Stomach smooth muscle (tissue), 2 donors: Measurements from ENCODE around the gene FCN3.
A peak's percentile ranks its signal among the peaks of the same experiment; 100 is the strongest.

Experiments
- H3K27ac ChIP-seq: one replicate; pipeline ENCODE4 v1.7.0; 2013; ENCODE audit warnings: mild to moderate bottlenecking, low read length, inconsistent platforms
- H3K27me3 ChIP-seq, 2 donors: one replicate each; pipeline ENCODE4 v1.7.0; 2013; ENCODE audit warnings: low read length in 2 of 2; ENCODE audit not compliant: insufficient read depth in 2 of 2, control insufficient read depth in 1 of 2
- H3K36me3 ChIP-seq, 2 donors: one replicate each; pipeline ENCODE4 v1.7.0; 2013; ENCODE audit warnings: low read length in 2 of 2; ENCODE audit not compliant: control insufficient read depth in 2 of 2, insufficient read depth in 2 of 2
- H3K4me1 ChIP-seq: one replicate; pipeline ENCODE4 v1.7.0; 2013; ENCODE audit warnings: low read length; ENCODE audit not compliant: control insufficient read depth, insufficient read depth
- H3K4me3 ChIP-seq, 2 donors: one replicate each; pipeline ENCODE4 v1.7.0; 2013; ENCODE audit warnings: low read length in 2 of 2
- H3K9ac ChIP-seq, 2 donors: one replicate each; pipeline ENCODE4 v1.7.0; 2013; ENCODE audit warnings: low read length in 2 of 2, mild to moderate bottlenecking in 1 of 2
- H3K9me3 ChIP-seq, 2 donors: one replicate each; pipeline ENCODE4 v1.7.0; 2013; ENCODE audit warnings: low read length in 2 of 2; ENCODE audit not compliant: control insufficient read depth in 2 of 2
- donor health status: healthy.
- donor health status: Pancreatic carcinoma.

The FCN3 gene

DNA sequence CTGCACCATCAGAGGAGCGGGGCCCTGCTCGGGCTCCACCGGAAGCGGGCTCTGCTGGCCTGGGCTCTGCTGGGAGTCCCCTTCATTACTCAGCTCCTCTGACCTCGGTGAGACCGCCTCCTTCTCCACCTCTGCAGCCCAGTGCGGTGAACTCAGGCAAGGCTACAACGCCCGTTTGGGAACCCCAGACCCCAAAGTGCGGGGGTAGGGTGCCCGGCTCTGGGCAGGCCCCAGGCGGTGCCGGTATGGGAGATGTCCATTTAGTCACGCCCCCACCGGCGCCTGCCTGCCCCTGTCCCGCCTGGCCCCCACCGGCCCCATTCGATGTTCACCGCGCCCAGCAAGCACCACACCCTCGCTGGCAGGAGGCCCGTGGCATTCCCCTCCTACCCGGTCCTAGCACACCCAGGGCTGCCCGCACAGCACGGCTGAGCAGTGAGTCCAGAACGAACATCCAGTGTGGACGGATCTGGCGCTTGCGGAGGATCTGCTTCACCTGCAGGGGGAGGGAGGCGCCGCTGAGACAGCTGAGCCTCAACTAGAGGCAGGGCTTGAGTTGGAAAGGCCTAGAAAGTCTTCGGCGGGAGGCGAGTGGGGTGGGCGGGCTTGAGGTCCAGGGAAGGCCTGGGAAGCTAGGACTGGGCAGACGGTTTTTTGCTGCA is 17.9 kb downstream of the FCN3 start:
- H3K9ac ChIP-seq, result no peak overlapping the region
- H3K27ac ChIP-seq, result no peak overlapping the region
- peaks cover 11% of the 10 kb centered on the region for H3K4me1 ChIP-seq
- no peaks in the 10 kb centered on the region for H3K27me3 ChIP-seq
- no peaks in the 10 kb centered on the region for H3K9me3 ChIP-seq
- H3K4me3 ChIP-seq, result no peak overlapping the region
- peaks cover 17 to 29% of the 10 kb centered on the region in 2 donors for H3K36me3 ChIP-seq

DNA sequence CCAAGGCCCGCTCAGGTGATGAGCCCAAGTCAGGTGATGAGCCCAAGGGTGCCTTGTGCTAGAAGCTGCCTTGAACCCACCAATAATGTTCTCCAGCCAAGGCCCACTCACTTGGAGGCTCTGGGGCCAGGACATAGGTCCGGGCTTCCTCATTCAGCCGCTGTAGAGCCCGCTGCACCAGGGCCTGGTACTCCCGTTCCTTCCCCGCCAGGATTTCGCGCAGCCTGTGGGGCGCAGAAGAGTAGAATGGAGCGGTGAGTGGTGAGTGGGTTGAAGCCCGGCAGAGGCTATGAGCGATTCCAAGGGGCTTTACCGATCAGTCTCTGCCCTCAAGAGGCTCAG is 18.4 kb downstream of the FCN3 start:
- peaks cover 12% of the 10 kb centered on the region for H3K4me1 ChIP-seq
- no peak overlapping the region for H3K4me3 ChIP-seq
- peaks cover 0 to under 1% of the 10 kb centered on the region in 2 donors for H3K27me3 ChIP-seq
- H3K36me3 ChIP-seq, result peaks cover 15 to 29% of the 10 kb centered on the region in 2 donors
- H3K9ac ChIP-seq, result no peak overlapping the region
- no peaks in the 10 kb centered on the region for H3K9me3 ChIP-seq
- no peak overlapping the region for H3K27ac ChIP-seq

DNA sequence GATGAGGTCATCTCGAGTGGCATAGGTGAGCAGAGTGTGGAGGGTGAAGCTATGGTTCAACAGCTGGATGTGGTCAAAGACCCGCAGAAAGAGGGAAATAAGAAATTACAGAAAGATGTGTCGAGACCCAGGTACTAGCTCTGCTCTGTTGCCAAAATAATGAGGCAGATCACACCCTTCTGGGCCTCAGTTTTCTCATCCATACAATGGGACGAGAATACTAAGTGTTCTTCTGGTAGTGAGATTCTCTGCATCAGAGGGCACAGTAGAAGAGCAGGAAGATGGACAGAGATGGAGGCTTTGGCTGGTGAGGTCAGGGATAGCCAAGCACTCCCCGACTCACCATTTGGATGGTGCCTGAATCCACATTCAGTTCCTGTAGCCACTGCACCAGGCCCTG is 18.9 kb downstream of the FCN3 start:
- Histone ChIP-seq H3K9ac (no peak overlapping the region), H3K4me3 (no peak overlapping the region), H3K9me3 (no peaks in the 10 kb centered on the region), H3K4me1 (peaks cover 17% of the 10 kb centered on the region), H3K27ac (no peak overlapping the region), H3K36me3 (peaks cover 15 to 29% of the 10 kb centered on the region in 2 donors), H3K27me3 (peaks cover 2 to 6% of the 10 kb centered on the region in 2 donors)

DNA sequence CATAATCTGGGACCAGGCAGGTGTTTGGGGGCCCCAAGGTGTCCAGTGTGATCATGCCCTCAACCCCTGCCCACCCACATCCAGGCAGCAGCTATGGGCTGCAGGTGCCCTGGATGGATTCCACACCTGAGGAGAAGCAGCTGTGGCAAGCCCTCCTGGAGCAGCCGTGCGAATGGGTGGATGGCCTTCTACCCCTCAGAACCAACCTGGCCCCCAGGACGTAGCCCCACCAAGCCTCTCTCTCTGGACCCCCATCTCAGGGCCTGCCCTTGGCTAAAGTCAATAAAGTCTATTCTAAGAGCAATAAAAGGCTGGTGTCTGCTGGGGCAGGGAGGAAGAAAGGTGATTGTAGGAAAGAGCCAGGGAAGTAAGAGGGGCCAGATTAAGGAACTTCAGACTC is 21.0 kb downstream of the FCN3 start:
- Histone ChIP-seq H3K4me3 (no peak overlapping the region), H3K27ac (no peak overlapping the region), H3K27me3 (peaks cover 8 to 20% of the 10 kb centered on the region in 2 donors), H3K4me1 (peaks cover 33% of the 10 kb centered on the region), H3K9me3 (no peaks in the 10 kb centered on the region), H3K36me3 (peaks cover 12 to 20% of the 10 kb centered on the region in 2 donors), H3K9ac (no peak overlapping the region)

DNA sequence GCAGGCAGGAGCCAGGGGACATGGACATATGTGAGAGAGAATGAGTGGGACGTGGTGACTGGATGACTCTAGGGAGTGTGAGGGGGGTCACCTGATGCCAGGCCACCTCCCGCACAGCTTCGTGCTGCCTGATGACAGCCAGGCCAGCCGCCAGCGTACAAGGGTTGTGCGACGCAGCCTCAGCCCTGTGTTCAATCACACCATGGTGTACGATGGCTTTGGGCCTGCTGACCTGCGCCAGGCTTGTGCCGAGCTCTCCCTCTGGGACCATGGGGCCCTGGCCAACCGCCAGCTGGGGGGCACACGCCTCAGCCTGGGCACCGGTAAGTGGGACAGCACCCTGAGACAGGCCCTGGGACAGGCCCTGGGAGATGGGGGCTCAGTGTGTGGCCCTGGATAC is 21.5 kb downstream of the FCN3 start:
- Histone ChIP-seq H3K9me3 (no peaks in the 10 kb centered on the region), H3K4me1 (peaks cover 33% of the 10 kb centered on the region)

DNA sequence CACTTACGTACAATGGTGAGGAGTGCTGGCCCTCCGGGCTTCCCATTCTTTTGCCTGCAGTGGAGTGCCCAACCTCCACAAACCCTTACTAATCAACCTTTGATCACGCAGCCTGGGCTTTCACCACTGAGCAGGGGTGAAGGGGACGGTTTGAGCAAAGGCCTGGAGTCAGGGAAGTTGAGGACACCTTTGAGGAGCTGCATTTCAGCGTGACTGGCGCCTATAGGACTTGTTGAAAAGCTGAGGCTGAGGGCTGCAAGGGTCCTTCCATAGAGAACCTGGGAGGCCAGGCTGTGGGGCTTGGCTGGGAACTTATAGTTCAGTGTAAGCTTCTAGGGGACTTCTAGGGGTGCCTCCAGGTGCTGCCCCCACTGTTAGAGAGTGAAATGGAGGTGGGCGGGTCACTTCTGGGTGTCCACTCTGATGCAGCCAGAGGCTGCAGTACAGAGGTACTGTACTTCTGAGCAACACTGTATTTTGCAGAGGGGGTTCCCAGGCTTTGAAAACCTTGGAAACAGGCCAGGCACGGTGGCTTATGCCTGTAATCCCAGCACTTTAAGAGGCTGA is 23.0 kb downstream of the FCN3 start:
- Histone ChIP-seq H3K9me3 (no peaks in the 10 kb centered on the region), H3K27ac (no peak overlapping the region), H3K36me3 (peaks cover 12 to 13% of the 10 kb centered on the region in 2 donors), H3K4me1 (peaks cover 25% of the 10 kb centered on the region), H3K27me3 (peaks cover 12 to 20% of the 10 kb centered on the region in 2 donors), H3K4me3 (peak overlapping the region in 1 of 2 donors; percentile 29), H3K9ac (no peak overlapping the region)

More for the DNA sequence above, 21.5 kb downstream of the FCN3 start:
- H3K27ac ChIP-seq, result no peak overlapping the region
- peaks cover 12 to 16% of the 10 kb centered on the region in 2 donors for H3K36me3 ChIP-seq
- H3K27me3 ChIP-seq, result peaks cover 8 to 20% of the 10 kb centered on the region in 2 donors
- no peak overlapping the region for H3K4me3 ChIP-seq
- H3K9ac ChIP-seq, result no peak overlapping the region

DNA sequence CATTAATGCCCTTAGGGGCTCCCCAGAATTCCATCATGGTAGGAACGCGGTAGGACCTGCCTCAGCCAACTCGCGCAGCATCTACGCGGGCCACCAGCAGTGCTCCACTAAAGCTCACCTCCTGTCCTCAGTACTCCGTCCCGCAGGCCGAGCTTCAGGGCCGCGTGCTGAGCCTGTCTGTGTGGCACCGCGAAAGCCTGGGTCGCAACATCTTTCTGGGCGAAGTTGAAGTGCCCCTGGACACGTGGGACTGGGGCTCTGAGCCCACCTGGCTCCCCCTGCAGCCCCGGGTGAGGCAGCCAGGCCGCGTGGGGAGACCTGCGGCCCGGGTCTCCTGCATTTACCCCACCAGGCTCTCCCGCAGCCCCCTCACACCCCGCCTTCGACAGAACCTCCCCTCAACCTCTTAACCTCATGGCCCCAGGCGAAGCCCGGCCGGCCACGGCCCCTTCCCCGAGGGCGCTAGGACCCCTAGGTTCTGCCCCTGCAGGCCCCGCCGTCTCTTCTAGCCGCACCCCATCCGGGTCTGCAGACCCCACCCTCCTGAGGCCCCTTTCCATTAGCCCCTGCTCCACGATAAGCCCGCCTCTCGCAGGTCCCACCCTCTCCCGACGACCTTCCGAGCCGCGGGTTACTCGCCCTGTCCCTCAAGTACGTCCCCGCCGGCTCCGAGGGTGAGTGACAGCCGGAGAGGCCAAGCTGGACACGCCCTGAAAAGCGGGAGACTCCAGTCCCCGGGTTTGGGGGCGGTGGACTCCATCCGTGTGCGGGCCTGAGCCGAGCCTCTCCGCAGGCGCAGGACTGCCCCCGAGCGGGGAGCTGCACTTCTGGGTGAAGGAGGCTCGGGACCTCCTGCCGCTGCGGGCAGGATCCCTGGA is 23.7 kb downstream of the FCN3 start:
- Histone ChIP-seq H3K27ac (no peak overlapping the region), H3K4me3 (peak overlapping the region; percentile 58 to 67), H3K9me3 (no peaks in the 10 kb centered on the region), H3K9ac (no peak overlapping the region), H3K27me3 (peaks cover 12 to 20% of the 10 kb centered on the region in 2 donors), H3K36me3 (peaks cover 7 to 8% of the 10 kb centered on the region in 2 donors), H3K4me1 (peaks cover 25% of the 10 kb centered on the region)

DNA sequence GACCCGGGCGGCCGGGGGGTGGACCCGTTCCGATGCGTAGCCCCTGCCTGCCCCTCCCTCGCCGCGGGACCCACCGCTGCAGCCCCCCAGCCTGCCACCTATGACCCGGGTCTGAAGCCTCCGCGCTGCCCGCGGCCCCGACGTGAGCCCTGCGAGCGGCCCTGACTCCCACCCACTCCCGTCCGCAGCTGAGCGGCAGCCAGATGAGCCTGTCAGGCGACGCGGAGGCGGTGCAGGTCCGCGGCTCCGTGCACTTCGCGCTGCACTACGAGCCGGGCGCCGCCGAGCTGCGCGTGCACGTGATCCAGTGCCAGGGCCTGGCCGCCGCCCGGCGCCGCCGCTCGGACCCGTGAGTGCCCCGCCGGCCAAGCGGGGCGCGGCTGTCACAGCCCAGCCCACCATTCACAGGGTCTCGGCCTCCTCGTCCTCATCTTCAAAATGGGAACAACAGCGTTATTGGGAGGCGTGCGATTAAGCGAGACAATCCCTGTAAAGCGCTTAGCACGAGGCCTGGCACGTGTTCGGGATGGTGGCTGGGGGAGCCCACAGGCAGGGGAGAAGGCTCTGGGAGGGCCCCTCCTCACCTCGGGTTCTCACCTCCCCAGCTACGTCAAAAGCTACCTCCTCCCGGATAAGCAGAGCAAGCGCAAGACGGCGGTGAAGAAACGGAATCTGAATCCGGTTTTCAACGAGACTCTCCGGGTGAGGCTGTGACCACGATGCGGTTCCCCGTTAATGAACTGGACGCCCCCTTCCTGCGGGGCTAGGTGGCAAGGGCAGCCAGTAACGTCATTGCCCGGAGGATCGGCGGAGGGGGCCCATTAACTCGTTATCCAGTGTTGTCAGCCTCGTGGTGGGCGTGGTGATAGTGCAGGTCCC is 24.6 kb downstream of the FCN3 start:
- Histone ChIP-seq H3K4me3 (peak overlapping the region; percentile 58 to 67), H3K9me3 (no peaks in the 10 kb centered on the region), H3K36me3 (no peaks in the 10 kb centered on the region), H3K9ac (peak overlapping the region in 1 of 2 donors; percentile 36), H3K27ac (no peak overlapping the region), H3K27me3 (peaks cover 12 to 20% of the 10 kb centered on the region in 2 donors), H3K4me1 (peaks cover 25% of the 10 kb centered on the region)

DNA sequence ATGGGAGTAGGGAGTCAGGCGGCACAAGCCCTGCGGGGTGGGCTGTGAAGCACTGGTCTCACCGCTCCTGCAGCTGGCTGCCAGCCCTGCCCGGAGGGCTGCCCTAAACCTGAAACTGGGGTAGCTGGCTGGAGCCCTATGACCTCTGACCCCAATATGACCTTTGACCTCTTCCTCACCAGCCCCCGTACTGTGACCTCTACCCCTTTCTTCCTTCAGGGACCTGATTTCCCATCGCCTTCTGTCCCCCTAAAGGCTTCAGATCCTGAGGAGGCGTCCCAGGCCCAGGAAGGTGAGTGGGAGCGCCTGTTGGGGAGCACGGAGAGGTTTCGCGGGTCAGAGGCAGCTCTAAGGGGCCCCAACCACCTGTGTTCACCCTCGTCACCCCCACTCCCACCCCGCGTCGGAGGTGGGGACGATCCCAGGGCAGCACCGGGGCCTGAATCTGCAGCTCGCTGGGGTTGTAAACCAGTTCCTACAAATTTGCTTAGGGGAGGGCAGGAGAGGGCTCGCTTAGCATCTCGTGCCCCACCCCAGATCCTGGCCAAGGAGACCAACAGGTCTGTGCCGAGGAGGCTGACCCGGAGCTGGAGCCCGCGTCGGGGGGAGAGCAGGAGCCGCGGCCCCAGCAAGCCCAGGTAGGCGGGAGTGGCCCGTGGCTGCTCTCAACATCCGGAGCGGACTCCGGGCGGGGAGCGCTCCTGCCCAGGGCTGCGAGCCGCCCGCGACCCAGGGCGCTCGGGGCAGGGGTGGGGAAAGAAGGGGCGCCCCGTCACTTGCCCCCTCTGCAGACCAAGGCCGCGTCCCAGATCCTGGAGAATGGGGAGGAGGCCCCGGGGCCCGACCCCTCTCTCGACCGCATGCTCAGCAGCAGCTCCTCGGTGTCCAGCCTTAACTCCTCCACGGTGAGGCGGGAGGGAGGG is 25.5 kb downstream of the FCN3 start:
- H3K27me3 ChIP-seq, result peaks cover 12 to 20% of the 10 kb centered on the region in 2 donors
- H3K9ac ChIP-seq, result no peak overlapping the region
- H3K36me3 ChIP-seq, result no peaks in the 10 kb centered on the region
- H3K27ac ChIP-seq, result no peak overlapping the region
- peaks cover 25% of the 10 kb centered on the region for H3K4me1 ChIP-seq
- H3K4me3 ChIP-seq, result peak overlapping the region; percentile 58 to 67
- no peaks in the 10 kb centered on the region for H3K9me3 ChIP-seq
